ENCODE measurements around the gene CPEB3.
A peak's percentile ranks its signal among the peaks of the same experiment; 100 is the strongest.

DNA sequence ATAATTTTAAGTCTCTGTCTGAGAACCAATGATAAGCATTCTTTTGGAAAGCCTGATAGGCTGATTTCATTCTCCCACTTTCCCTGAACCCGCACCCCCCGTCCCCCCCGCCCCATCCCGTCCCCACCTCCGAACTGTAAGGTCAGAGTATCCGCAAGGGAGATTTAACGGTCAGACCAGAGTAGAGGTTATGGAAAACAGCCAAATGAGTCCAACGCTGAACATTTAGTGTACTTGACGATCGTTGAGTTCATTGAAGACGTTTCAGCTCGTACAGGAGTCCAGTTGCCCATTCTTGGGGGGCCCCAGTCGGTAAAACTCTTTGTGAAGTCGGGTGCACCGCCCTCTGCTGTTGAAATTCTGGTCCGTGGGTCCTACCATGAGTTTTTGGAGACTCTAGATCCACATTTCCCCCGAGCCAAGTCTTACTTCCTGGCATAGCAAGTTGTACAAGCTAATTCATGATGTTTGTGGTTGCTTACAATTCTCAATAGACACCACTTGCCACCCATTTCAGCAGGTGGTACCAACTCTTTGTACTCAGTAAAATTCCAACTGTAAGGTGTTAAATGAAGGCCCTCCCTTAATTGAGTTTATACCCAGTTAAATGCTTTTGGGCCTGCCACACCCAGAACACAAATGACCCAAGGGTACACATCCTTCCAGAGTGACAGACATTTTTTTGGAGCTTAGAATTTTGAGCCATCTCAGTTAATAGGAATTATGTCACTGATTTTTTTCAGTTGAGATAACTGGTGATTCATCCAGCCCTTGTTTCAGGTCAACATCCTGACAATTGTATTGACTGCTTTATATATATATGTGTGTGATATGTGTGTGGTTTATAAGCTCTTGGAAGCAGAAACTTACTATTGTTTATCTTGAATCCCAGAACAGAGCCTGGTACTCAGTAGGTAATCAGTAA, 1.3 kb upstream of the CPEB3 start:
- TF ChIP-seq EZH2 (IDR thresholded peaks at IDR 0.05; ENCODE audit: borderline replicate concordance, low read depth, low read length, poor library complexity, severe bottlenecking) = no peak
- TF ChIP-seq, protein P1, sequence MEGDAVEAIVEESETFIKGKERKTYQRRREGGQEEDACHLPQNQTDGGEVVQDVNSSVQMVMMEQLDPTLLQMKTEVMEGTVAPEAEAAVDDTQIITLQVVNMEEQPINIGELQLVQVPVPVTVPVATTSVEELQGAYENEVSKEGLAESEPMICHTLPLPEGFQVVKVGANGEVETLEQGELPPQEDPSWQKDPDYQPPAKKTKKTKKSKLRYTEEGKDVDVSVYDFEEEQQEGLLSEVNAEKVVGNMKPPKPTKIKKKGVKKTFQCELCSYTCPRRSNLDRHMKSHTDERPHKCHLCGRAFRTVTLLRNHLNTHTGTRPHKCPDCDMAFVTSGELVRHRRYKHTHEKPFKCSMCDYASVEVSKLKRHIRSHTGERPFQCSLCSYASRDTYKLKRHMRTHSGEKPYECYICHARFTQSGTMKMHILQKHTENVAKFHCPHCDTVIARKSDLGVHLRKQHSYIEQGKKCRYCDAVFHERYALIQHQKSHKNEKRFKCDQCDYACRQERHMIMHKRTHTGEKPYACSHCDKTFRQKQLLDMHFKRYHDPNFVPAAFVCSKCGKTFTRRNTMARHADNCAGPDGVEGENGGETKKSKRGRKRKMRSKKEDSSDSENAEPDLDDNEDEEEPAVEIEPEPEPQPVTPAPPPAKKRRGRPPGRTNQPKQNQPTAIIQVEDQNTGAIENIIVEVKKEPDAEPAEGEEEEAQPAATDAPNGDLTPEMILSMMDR (conservative IDR thresholded peaks at IDR 0.05; ENCODE audit: low read depth, low read length) = peak; percentile 62
